HCT116 (cell line): ENCODE results near the gene PHOX2A. TPM values are rescaled to one million over a fixed set of nuclear protein-coding genes. Genes with fewer than 3 reads are reported as not detected.

ENCODE experiments used
- ATAC-seq: fragments of 200-7000 bp; cut with Tn5 transposase; 2 replicates; pipeline ENCODE4 v1.9.1; 2020; ENCODE audit warnings: mild to moderate bottlenecking, moderate library complexity
- BruUV-seq: library from RNA; stranded (reverse); fragments of 400-500 nt; replicated peaks from 2 replicates; lab custom pipeline; 2021; lab: Mats Ljungman, UMichigan
- CTCF ChIA-PET: fragments of 300-600 bp; sonication (Branson Sonifier 250); formaldehyde crosslinking; loops from one replicate; lab custom pipeline; 2021; ENCODE audit warnings: antibody characterized with exemption; lab: Charles Lee
- POLR2A ChIA-PET: fragments of 300-600, 350-600 bp; sonication (Branson Sonifier 250); formaldehyde crosslinking; loops from one replicate; lab custom pipeline; 2021; ENCODE audit warnings: antibody characterized with exemption; lab: Charles Lee
- RAD21 ChIA-PET, 2 experiments: fragments of 300-600 bp; sonication (Branson Sonifier 250); formaldehyde crosslinking; loops; one replicate each; lab custom pipeline; 2023; ENCODE audit warnings: low total read pairs in 2 of 2; ENCODE audit not compliant: uncharacterized antibody in 2 of 2, unreplicated experiment in 2 of 2, low non-redundant PET in 1 of 2; lab: Charles Lee
- DNase-seq: peaks from one replicate; pipeline ENCODE4 v3.0.0-alpha.2; 2010; ENCODE audit warnings: low read depth, low spot score
- H2AFZ ChIP-seq: fragments of 200-600 bp; shearing (Covaris generic), sonication (generic); 2 replicates; pipeline ENCODE4 v1.6.1; 2017; ENCODE audit warnings: low read depth, mixed run types, mixed read lengths, antibody characterized with exemption, low read length; ENCODE audit not compliant: poor library complexity, severe bottlenecking
- H3K27ac ChIP-seq: 2 replicates; pipeline ENCODE4 v1.5.1; 2012; ENCODE audit warnings: low read depth, low read length
- H3K27me3 ChIP-seq: fragments of 200-600 bp; sonication (generic); 2 replicates; pipeline ENCODE4 v1.6.1; 2016; ENCODE audit warnings: mixed run types, low read length, mixed read lengths; ENCODE audit not compliant: insufficient read depth
- H3K36me3 ChIP-seq, 2 experiments: fragments of 200-500 bp in 1 of 2; fragments of 200-600 bp in 1 of 2; sonication (Bioruptor generic) in 1 of 2; sonication (generic) in 1 of 2; 2 replicates each; pipeline versions ENCODE4 v1.5.1 to v1.6.1; 2014 to 2016; ENCODE audit warnings: low read length in 2 of 2, inconsistent platforms in 1 of 2, mixed read lengths in 1 of 2, mixed run types in 1 of 2; ENCODE audit not compliant: insufficient read depth in 2 of 2, control insufficient read depth in 1 of 2
- H3K4me1 ChIP-seq, 2 experiments: fragments of 200-600 bp in 1 of 2; sonication (generic) in 1 of 2; 2 replicates each; pipeline versions ENCODE4 v1.5.1 to v1.6.1; 2012 to 2017; ENCODE audit warnings: low read length in 2 of 2, inconsistent platforms in 1 of 2, mild to moderate bottlenecking in 1 of 2, mixed read lengths in 1 of 2, mixed run types in 1 of 2, moderate library complexity in 1 of 2; ENCODE audit not compliant: insufficient read depth in 2 of 2, control insufficient read depth in 1 of 2
- H3K4me2 ChIP-seq: fragments of 200-600 bp; sonication (generic); 2 replicates; pipeline ENCODE4 v1.6.1; 2017; ENCODE audit warnings: mixed run types, low read length, mixed read lengths
- H3K4me3 ChIP-seq, 2 experiments: fragments of 200-600 bp in 1 of 2; sonication (generic) in 1 of 2; replicated peaks in 1 of 2; 2 replicates each; pipeline ENCODE4 v1.5.1; 2011 to 2016; ENCODE audit warnings: low read length in 2 of 2, control low read depth in 1 of 2, low read depth in 1 of 2, mild to moderate bottlenecking in 1 of 2, mixed read lengths in 1 of 2, mixed run types in 1 of 2
- H3K79me2 ChIP-seq: fragments of 200-600 bp; sonication (generic); 2 replicates; pipeline ENCODE4 v1.6.1; 2017; ENCODE audit warnings: mild to moderate bottlenecking, mixed run types, low read length, moderate library complexity, mixed read lengths; ENCODE audit not compliant: insufficient read depth
- H3K9ac ChIP-seq: fragments of 200-600 bp; sonication (generic); 2 replicates; pipeline ENCODE4 v1.6.1; 2016; ENCODE audit warnings: low read length, mixed read lengths
- H3K9me2 ChIP-seq: fragments of 200-600 bp; sonication (generic), shearing (Covaris generic); 2 replicates; pipeline ENCODE4 v1.6.1; 2017; ENCODE audit warnings: mixed run types, mild to moderate bottlenecking, moderate library complexity; ENCODE audit not compliant: insufficient read depth
- H3K9me3 ChIP-seq, 2 experiments: fragments of 200-500 bp in 1 of 2; fragments of 200-600 bp in 1 of 2; sonication (Bioruptor generic) in 1 of 2; sonication (generic) in 1 of 2; 2 replicates each; pipeline ENCODE4 v1.6.1; 2014 to 2017; ENCODE audit warnings: low read length in 2 of 2, mixed read lengths in 2 of 2, inconsistent platforms in 1 of 2, low read depth in 1 of 2, mild to moderate bottlenecking in 1 of 2, mixed run types in 1 of 2, moderate library complexity in 1 of 2; ENCODE audit not compliant: control insufficient read depth in 1 of 2, insufficient read depth in 1 of 2
- H4K20me1 ChIP-seq: fragments of 200-600 bp; sonication (generic), shearing (Covaris generic); 2 replicates; pipeline ENCODE4 v1.6.1; 2017; ENCODE audit warnings: mixed run types, mild to moderate bottlenecking, moderate library complexity; ENCODE audit not compliant: insufficient read depth
- CBX3 ChIP-seq: IDR thresholded peaks from 2 replicates; pipeline ENCODE4 v1.6.1; 2012; ENCODE audit warnings: low read depth
- EGR1 ChIP-seq: IDR thresholded peaks from 2 replicates; pipeline ENCODE4 v1.6.1; 2012; ENCODE audit warnings: low read depth
- EZH2 ChIP-seq: fragments of 200-600 bp; sonication (generic); IDR thresholded peaks from 2 replicates; pipeline ENCODE4 v1.6.1; 2017; ENCODE audit warnings: antibody characterized with exemption, mixed run types
- FOSL1 ChIP-seq: IDR thresholded peaks from 2 replicates; pipeline ENCODE4 v1.6.1; 2012; ENCODE audit warnings: low read depth
- JUND ChIP-seq: IDR thresholded peaks from 2 replicates; pipeline ENCODE4 v1.6.1; 2012
- POLR2A ChIP-seq: IDR thresholded peaks from 2 replicates; pipeline ENCODE4 v1.7.0; 2011; ENCODE audit warnings: borderline replicate concordance; ENCODE audit not compliant: insufficient read depth, insufficient read length; ENCODE audit errors: extremely low read depth
- POLR2AphosphoS5 ChIP-seq: IDR thresholded peaks from 2 replicates; pipeline ENCODE4 v1.6.1; 2011; ENCODE audit warnings: mild to moderate bottlenecking, low read depth, low read length, moderate library complexity
- RAD21 ChIP-seq: IDR thresholded peaks from 2 replicates; pipeline ENCODE4 v1.6.1; 2012; ENCODE audit warnings: low read depth, mild to moderate bottlenecking
- SRF ChIP-seq: IDR thresholded peaks from 2 replicates; pipeline ENCODE4 v1.6.1; 2012; ENCODE audit warnings: low read depth
- TCF7L2 ChIP-seq: IDR thresholded peaks from 2 replicates; pipeline ENCODE4 v1.7.0; 2011; ENCODE audit warnings: borderline replicate concordance, inconsistent platforms; ENCODE audit not compliant: insufficient read depth, insufficient read length; ENCODE audit errors: extremely low read depth
- YY1 ChIP-seq: IDR thresholded peaks from 2 replicates; pipeline ENCODE4 v1.6.1; 2011; ENCODE audit warnings: low read length, low read depth, moderate library complexity, mild to moderate bottlenecking; ENCODE audit not compliant: insufficient replicate concordance; ENCODE audit errors: extremely low read depth
- ZFX ChIP-seq: fragments of 450-650 bp; IDR thresholded peaks from 2 replicates; pipeline ENCODE4 v1.6.1; 2017
- intact Hi-C: fragments of 100-400 bp; cut with micrococcal nuclease; formaldehyde crosslinking; loops from 2 replicates; pipeline ENCODE4 v1.10.0; 2022
- total RNA-seq: library from RNA; stranded (reverse); gene quantifications from one replicate; pipeline ENCODE4 v1.2.1, GENCODE V29; 2021; ENCODE audit not compliant: unreplicated experiment
- TF ChIP-seq, protein P1 (sequence below): IDR thresholded peaks from 2 replicates; pipeline ENCODE4 v1.6.1; 2012
- TF ChIP-seq, protein P2 (sequence below): IDR thresholded peaks from 2 replicates; pipeline ENCODE4 v1.6.1; 2012
- TF ChIP-seq, protein P3 (sequence below): IDR thresholded peaks from 2 replicates; pipeline ENCODE4 v1.6.1; 2011; ENCODE audit warnings: mild to moderate bottlenecking, low read length, moderate library complexity; ENCODE audit not compliant: insufficient replicate concordance; ENCODE audit errors: extremely low read depth

Gene PHOX2A
- total RNA-seq, 1 experiment from 2014 or later, result not detected

DNA sequence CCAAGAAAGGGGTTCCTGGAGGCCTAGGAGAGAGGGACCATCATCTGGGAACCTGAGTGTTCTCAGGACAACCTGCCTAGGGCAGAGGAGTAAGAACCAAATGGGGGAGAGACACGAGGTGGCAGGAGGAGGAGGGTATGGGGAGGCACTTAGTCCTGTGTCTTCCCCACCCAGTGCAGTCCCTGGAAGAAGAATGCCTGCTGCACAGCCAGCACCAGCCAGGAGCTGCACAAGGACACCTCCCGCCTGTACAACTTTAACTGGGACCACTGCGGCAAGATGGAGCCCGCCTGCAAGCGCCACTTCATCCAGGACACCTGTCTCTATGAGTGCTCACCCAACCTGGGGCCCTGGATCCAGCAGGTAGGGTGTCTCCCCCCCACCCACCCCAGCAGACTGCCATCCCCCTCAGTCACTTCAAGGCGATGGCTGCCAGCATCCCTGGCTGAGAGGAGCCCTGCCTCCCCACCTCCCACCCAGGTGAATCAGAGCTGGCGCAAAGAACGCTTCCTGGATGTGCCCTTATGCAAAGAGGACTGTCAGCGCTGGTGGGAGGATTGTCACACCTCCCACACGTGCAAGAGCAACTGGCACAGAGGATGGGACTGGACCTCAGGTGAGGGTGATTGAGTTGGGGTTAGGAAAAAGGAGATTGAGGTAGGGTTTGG lies 23.1 kb downstream of the PHOX2A start:
- Histone ChIP-seq H4K20me1 (no peaks in the 10 kb centered on the region), H3K4me1 (peaks cover 15 to 19% of the 10 kb centered on the region in 2 experiments), H3K4me3 (no peak overlapping the region), H3K27me3 (no peaks in the 10 kb centered on the region), H3K9ac (no peak overlapping the region), H3K27ac (no peak overlapping the region), H3K9me2 (no peaks in the 10 kb centered on the region), H2AFZ (no peak overlapping the region), H3K9me3 (no peaks in the 10 kb centered on the region), H3K79me2 (peaks cover 10% of the 10 kb centered on the region; the same call in 1 of the 2 replicates), H3K36me3 (no peaks in the 10 kb centered on the region), H3K4me2 (no peak overlapping the region)
- BruUV-seq, result no TSS peak
- no peak for ATAC-seq
- DNase-seq, result no peak
- TF ChIP-seq POLR2A (no peak), TCF7L2 (no peak), EGR1 (no peak), RAD21 (no peak), EZH2 (no peak), POLR2AphosphoS5 (no peak), ZFX (no peak), FOSL1 (no peak), SRF (no peak), CBX3 (no peak), YY1 (no peak), JUND (no peak)
- TF ChIP-seq, protein P1, sequence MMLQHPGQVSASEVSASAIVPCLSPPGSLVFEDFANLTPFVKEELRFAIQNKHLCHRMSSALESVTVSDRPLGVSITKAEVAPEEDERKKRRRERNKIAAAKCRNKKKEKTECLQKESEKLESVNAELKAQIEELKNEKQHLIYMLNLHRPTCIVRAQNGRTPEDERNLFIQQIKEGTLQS, result no peak
- TF ChIP-seq, protein P2, sequence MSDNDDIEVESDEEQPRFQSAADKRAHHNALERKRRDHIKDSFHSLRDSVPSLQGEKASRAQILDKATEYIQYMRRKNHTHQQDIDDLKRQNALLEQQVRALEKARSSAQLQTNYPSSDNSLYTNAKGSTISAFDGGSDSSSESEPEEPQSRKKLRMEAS, result no peak
- TF ChIP-seq, protein P3, sequence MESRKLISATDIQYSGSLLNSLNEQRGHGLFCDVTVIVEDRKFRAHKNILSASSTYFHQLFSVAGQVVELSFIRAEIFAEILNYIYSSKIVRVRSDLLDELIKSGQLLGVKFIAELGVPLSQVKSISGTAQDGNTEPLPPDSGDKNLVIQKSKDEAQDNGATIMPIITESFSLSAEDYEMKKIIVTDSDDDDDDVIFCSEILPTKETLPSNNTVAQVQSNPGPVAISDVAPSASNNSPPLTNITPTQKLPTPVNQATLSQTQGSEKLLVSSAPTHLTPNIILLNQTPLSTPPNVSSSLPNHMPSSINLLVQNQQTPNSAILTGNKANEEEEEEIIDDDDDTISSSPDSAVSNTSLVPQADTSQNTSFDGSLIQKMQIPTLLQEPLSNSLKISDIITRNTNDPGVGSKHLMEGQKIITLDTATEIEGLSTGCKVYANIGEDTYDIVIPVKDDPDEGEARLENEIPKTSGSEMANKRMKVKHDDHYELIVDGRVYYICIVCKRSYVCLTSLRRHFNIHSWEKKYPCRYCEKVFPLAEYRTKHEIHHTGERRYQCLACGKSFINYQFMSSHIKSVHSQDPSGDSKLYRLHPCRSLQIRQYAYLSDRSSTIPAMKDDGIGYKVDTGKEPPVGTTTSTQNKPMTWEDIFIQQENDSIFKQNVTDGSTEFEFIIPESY, result no peak
- intact Hi-C loops, result loop anchor here (5.0 to 10.0 kb wide), 2 partner anchors 119 to 214 kb away; partner anchors contain the start of genes CLPB and LAMTOR1
- CTCF ChIA-PET, result no interaction called here
- RAD21 ChIA-PET, result no interaction called here
- POLR2A ChIA-PET, result no interaction called here
